GM12873 (cell line): ENCODE results near the gene SPO11.

Experiments used
- CTCF ChIP-seq: IDR thresholded peaks from 2 replicates; pipeline ENCODE4 v1.5.1; 2012; ENCODE audit warnings: low read depth, mild to moderate bottlenecking, moderate library complexity, low read length, control low read depth; ENCODE audit not compliant: insufficient read depth; ENCODE audit errors: missing control alignments

Gene SPO11

GRCh38 chr20:57294550-57294949 lies 35.1 kb upstream of the SPO11 start:
- no peak for TF ChIP-seq CTCF

GRCh38 chr20:57298457-57298856 lies 31.1 kb upstream of the SPO11 start:
- no peak for TF ChIP-seq CTCF

GRCh38 chr20:57301026-57301425 lies 28.6 kb upstream of the SPO11 start:
- TF ChIP-seq CTCF: no peak

GRCh38 chr20:57306747-57307146 lies 22.9 kb upstream of the SPO11 start:
- TF ChIP-seq CTCF: no peak

- no peak for TF ChIP-seq CTCF
Observed at GRCh38 chr20:57308451-57309271, 20.9 kb upstream of the SPO11 start.

GRCh38 chr20:57309544-57310115 lies 20.0 kb upstream of the SPO11 start:
- no peak for TF ChIP-seq CTCF

- TF ChIP-seq CTCF: no peak
Observed at GRCh38 chr20:57310821-57311514, 18.6 kb upstream of the SPO11 start.
